ENCODE data around the gene MARCO. TPM values are rescaled to one million over a fixed set of nuclear protein-coding genes. Genes with fewer than 3 reads are reported as not detected.

MARCO gene
- total and polyA plus RNA-seq, 10 of the 15 experiments (the other 5 are each of a cell fraction or from before 2014, with no cell fraction given) = 0.13 to 0.67 (median 0.32) TPM; not detected in 5

DNA sequence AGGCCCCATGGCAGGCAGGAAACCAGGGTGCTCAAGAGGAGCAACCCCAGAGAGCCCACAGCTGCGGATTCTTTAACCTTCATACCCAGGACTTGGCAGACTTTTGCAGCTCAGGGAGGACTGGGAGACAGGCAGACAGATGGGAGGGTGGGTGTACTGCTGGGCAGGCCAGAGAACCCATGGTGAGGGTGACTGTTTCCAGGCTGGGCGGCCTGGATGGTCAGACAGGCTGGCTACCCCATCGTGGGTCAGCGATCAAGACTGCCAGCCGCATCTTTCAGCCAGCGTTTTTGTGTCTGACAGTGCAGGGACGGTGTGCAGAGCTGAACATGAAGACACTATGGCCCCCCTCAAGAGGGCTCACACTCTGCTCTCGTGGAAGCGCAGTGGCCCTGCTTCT, 82.2 kb downstream of the MARCO start:
- ATAC-seq (no peak), FAIRE-seq (no peak), DNase-seq (ENCODE audit: low read depth, low spot score) (no peak)
- Histone ChIP-seq H4K20me1 (ENCODE audit: control insufficient read depth, insufficient read depth) (no peaks in the 10 kb centered on the region), H3K27me3 (replicated peaks in 1 of 2; ENCODE audit: control insufficient read depth in 2 of 2, insufficient read depth in 2 of 2, low read length in 1 of 2) (no peaks in the 10 kb centered on the region; a peak in 2 of 4 replicates), H3K79me2 (ENCODE audit: control insufficient read depth, insufficient read depth, low read length) (no peaks in the 10 kb centered on the region), H3K4me1 (ENCODE audit: control insufficient read depth, insufficient read depth, low read length) (no peaks in the 10 kb centered on the region), H3K9me3 (replicated peaks; ENCODE audit: control insufficient read depth, insufficient read depth, low read length) (no peaks in the 10 kb centered on the region), H3K27ac (ENCODE audit: control insufficient read depth, insufficient read depth) (no peak overlapping the region), H3K9ac (ENCODE audit: control insufficient read depth, insufficient read depth, low read length) (no peak overlapping the region), H3K4me2 (ENCODE audit: control insufficient read depth, insufficient read depth) (no peak overlapping the region), H3K36me3 (ENCODE audit: control insufficient read depth in 2 of 2, insufficient read depth in 2 of 2, low read length in 1 of 2) (no peaks in the 10 kb centered on the region), H2AFZ (ENCODE audit: control insufficient read depth, low read depth, low read length) (no peak overlapping the region), H3K4me3 (no peak overlapping the region)
- POLR2A ChIA-PET = no interaction called here
- intact Hi-C loops (cut with micrococcal nuclease; ENCODE audit: unreplicated experiment) = no loop called here
- CTCF ChIA-PET = interaction anchor here (1.6 kb wide), 1 partner anchor 106 kb away, joined by 4 read pairs; no protein-coding TSS in a partner anchor
- SMC1A ChIA-PET (ENCODE audit: uncharacterized antibody, unreplicated experiment) = no interaction called here
- TF ChIP-seq JUND (IDR thresholded peaks at IDR 0.05; ENCODE audit: low read depth, low read length) (no peak), SMARCA5 (IDR thresholded peaks at IDR 0.05) (no peak), NRF1 (conservative IDR thresholded peaks at IDR 0.05; ENCODE audit: low read depth, low read length) (no peak), KAT2A (conservative IDR thresholded peaks at IDR 0.05; ENCODE audit: control insufficient read depth, low read depth, low read length) (no peak), RAD21 (IDR thresholded peaks at IDR 0.05; ENCODE audit: insufficient read depth, low read depth, low read length) (no peak)
- no TSS peak for BruUV-seq (replicated peaks)
- WGBS (ENCODE audit: insufficient coverage, insufficient replicate concordance, low lambda C conversion rate, missing lambda C conversion rate) = 28% methylated on average over 9 of the region's 9 CpGs
- in situ Hi-C loops (cut with MboI) = no loop called here
- RAD21 ChIA-PET (ENCODE audit: unreplicated experiment) = interaction anchor here (0.8 kb wide), 1 partner anchor 142 kb away, joined by 3 read pairs; no protein-coding TSS in a partner anchor

- Histone ChIP-seq H3K9ac (ENCODE audit: control insufficient read depth, insufficient read depth, low read length) (no peak overlapping the region), H4K20me1 (ENCODE audit: control insufficient read depth, insufficient read depth) (no peaks in the 10 kb centered on the region), H2AFZ (ENCODE audit: control insufficient read depth, low read depth, low read length) (no peak overlapping the region), H3K27me3 (replicated peaks in 1 of 2; ENCODE audit: control insufficient read depth in 2 of 2, insufficient read depth in 2 of 2, low read length in 1 of 2) (no peaks in the 10 kb centered on the region; a peak in 2 of 4 replicates), H3K4me1 (ENCODE audit: control insufficient read depth, insufficient read depth, low read length) (no peaks in the 10 kb centered on the region), H3K27ac (ENCODE audit: control insufficient read depth, insufficient read depth) (no peak overlapping the region), H3K9me3 (replicated peaks; ENCODE audit: control insufficient read depth, insufficient read depth, low read length) (no peaks in the 10 kb centered on the region), H3K4me2 (ENCODE audit: control insufficient read depth, insufficient read depth) (no peak overlapping the region), H3K4me3 (no peak overlapping the region), H3K36me3 (ENCODE audit: control insufficient read depth in 2 of 2, insufficient read depth in 2 of 2, low read length in 1 of 2) (no peaks in the 10 kb centered on the region), H3K79me2 (ENCODE audit: control insufficient read depth, insufficient read depth, low read length) (no peaks in the 10 kb centered on the region)
- RAD21 ChIA-PET (ENCODE audit: unreplicated experiment) = interaction anchor here (0.8 kb wide), 1 partner anchor 143 kb away, joined by 3 read pairs; no protein-coding TSS in a partner anchor
- ATAC-seq = no peak
- no peak for FAIRE-seq
- SMC1A ChIA-PET (ENCODE audit: uncharacterized antibody, unreplicated experiment) = no interaction called here
- CTCF ChIA-PET = no interaction called here
- DNase-seq (ENCODE audit: low read depth, low spot score) = no peak
- 2% methylated on average over 3 of the region's 3 CpGs for WGBS (ENCODE audit: insufficient coverage, insufficient replicate concordance, low lambda C conversion rate, missing lambda C conversion rate)
- intact Hi-C loops (cut with micrococcal nuclease; ENCODE audit: unreplicated experiment) = no loop called here
- POLR2A ChIA-PET = no interaction called here
- no TSS peak for BruUV-seq (replicated peaks)
- in situ Hi-C loops (cut with MboI) = no loop called here
- TF ChIP-seq NR2C1 (IDR thresholded peaks at IDR 0.05) = no peak
- TF ChIP-seq ETV6 (conservative IDR thresholded peaks at IDR 0.05 in 1 of 2, IDR thresholded peaks at IDR 0.05 in 1 of 2; ENCODE audit: borderline replicate concordance in 1 of 2, low read depth in 1 of 2) = no peak
- TF ChIP-seq EGR1 (IDR thresholded peaks at IDR 0.05; ENCODE audit: borderline replicate concordance in 1 of 2, low read depth in 2 of 2, low read length in 2 of 2) = no peak
- no peak for TF ChIP-seq SPI1 (IDR thresholded peaks at IDR 0.05; ENCODE audit: borderline replicate concordance, insufficient read depth, low read depth, low read length)
- no peak for TF ChIP-seq SMAD1 (IDR thresholded peaks at IDR 0.05; ENCODE audit: low read depth, partially characterized antibody)
- TF ChIP-seq RB1 (IDR thresholded peaks at IDR 0.05; ENCODE audit: borderline replicate concordance) = no peak
- no peak for TF ChIP-seq DPF2 (IDR thresholded peaks at IDR 0.05)
- no peak for TF ChIP-seq PAX8 (IDR thresholded peaks at IDR 0.05)
- no peak for TF ChIP-seq SP1 (IDR thresholded peaks at IDR 0.05; ENCODE audit: low read depth, low read length)
- TF ChIP-seq, protein P1, sequence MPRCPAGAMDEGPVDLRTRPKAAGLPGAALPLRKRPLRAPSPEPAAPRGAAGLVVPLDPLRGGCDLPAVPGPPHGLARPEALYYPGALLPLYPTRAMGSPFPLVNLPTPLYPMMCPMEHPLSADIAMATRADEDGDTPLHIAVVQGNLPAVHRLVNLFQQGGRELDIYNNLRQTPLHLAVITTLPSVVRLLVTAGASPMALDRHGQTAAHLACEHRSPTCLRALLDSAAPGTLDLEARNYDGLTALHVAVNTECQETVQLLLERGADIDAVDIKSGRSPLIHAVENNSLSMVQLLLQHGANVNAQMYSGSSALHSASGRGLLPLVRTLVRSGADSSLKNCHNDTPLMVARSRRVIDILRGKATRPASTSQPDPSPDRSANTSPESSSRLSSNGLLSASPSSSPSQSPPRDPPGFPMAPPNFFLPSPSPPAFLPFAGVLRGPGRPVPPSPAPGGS (IDR thresholded peaks at IDR 0.05; ENCODE audit: borderline replicate concordance, insufficient read depth, low read depth, low read length, poor library complexity, severe bottlenecking) = no peak
- no peak for TF ChIP-seq CBFB (IDR thresholded peaks at IDR 0.05; ENCODE audit: low read depth)
- no peak for TF ChIP-seq NRF1 (conservative IDR thresholded peaks at IDR 0.05; ENCODE audit: low read depth, low read length)
- no peak for TF ChIP-seq KAT2A (conservative IDR thresholded peaks at IDR 0.05; ENCODE audit: control insufficient read depth, low read depth, low read length)
- no peak for TF ChIP-seq JUNB (IDR thresholded peaks at IDR 0.05)
- no peak for TF ChIP-seq IKZF1 (conservative IDR thresholded peaks at IDR 0.05)
- no peak for TF ChIP-seq ZZZ3 (IDR thresholded peaks at IDR 0.05; ENCODE audit: control insufficient read depth, insufficient read length, low read depth)
These were observed 82.6 kb downstream of the MARCO start for GRCh38 chr2:119024568-119024967.
